Lower leg skin (tissue), 4 donors: Measurements from ENCODE around the gene PTGER1. TPM values are rescaled to one million over a fixed set of nuclear protein-coding genes. Genes with fewer than 3 reads are reported as not detected.

ENCODE experiments used
- DNase-seq, 2 donors: peaks; one replicate each; pipeline ENCODE4 v3.0.0-alpha.2; 2019; ENCODE audit warnings: low spot score in 2 of 2
- H3K4me3 ChIP-seq: fragments of 200-600 bp; sonication (generic); 2 replicates; pipeline ENCODE4 v1.5.1; 2017; ENCODE audit warnings: mild to moderate bottlenecking, low read depth; ENCODE audit not compliant: poor library complexity, severe bottlenecking
- CTCF ChIP-seq, 3 donors: fragments of 450-650 bp; IDR thresholded peaks; one replicate each; pipeline ENCODE4 v1.5.1; 2016; ENCODE audit warnings: antibody characterized with exemption in 3 of 3, mild to moderate bottlenecking in 3 of 3, moderate library complexity in 2 of 3
- POLR2A ChIP-seq, 2 donors: fragments of 450-650 bp; IDR thresholded peaks; one replicate each; pipeline ENCODE4 v1.6.1; 2016 to 2017; ENCODE audit warnings: antibody characterized with exemption in 2 of 2, mild to moderate bottlenecking in 1 of 2, moderate library complexity in 1 of 2
- WGBS, 2 donors: methylation state at CpG; one replicate each; pipeline ENCODE4 v1.1.5; 2018; 5-methylcytosine and 5-hydroxymethylcytosine counted together
- intact Hi-C: fragments of 100-400 bp; cut with DNase I; formaldehyde crosslinking; loops from one replicate; pipeline ENCODE4 v1.15.0; 2023; ENCODE audit warnings: low total_unique reads
- total RNA-seq, 4 donors: library from RNA; depleted of rRNA; stranded (reverse); fragments of >200 nt; gene quantifications; one replicate each; pipeline ENCODE4 v1.1.0, GENCODE V29; 2016

The PTGER1 gene
- total RNA-seq, 4 donors from 2014 or later, result 0.62 TPM; not detected in 3

- 82 to 83% methylated on average over 29 to 30 of the region's 30 CpGs for WGBS, 2 donors
- H3K4me3 ChIP-seq, result no peak overlapping the region
- TF ChIP-seq POLR2A (IDR thresholded peaks at IDR 0.05), result no peak
- no peak for TF ChIP-seq CTCF (IDR thresholded peaks at IDR 0.05)
- DNase-seq, result no peak
- intact Hi-C loops, result no loop called here
These were observed 24.8 kb downstream of the PTGER1 start for GRCh38 chr19:14450168-14450874.

GRCh38 chr19:14449321-14449720, 25.8 kb downstream of the PTGER1 start:
- TF ChIP-seq CTCF (IDR thresholded peaks at IDR 0.05) (no peak), POLR2A (IDR thresholded peaks at IDR 0.05) (no peak)

GRCh38 chr19:14446336-14447036, 28.7 kb downstream of the PTGER1 start:
- WGBS, 2 donors, result 96 to 98% methylated on average over 5 to 10 of the region's 10 CpGs
- DNase-seq, result no peak

More at GRCh38 chr19:14449321-14449720, 25.8 kb downstream of the PTGER1 start:
- H3K4me3 ChIP-seq, result no peak overlapping the region
- WGBS, 2 donors, result 84 to 89% methylated on average over 6 of the region's 6 CpGs
- no peak for DNase-seq
- intact Hi-C loops, result no loop called here

GRCh38 chr19:14443632-14444216, 31.4 kb downstream of the PTGER1 start:
- 89 to 95% methylated on average over 14 of the region's 14 CpGs for WGBS, 2 donors
- no peak for DNase-seq
- no peak for TF ChIP-seq CTCF (IDR thresholded peaks at IDR 0.05)
- no peak for TF ChIP-seq POLR2A (IDR thresholded peaks at IDR 0.05)
- H3K4me3 ChIP-seq, result no peak overlapping the region
- intact Hi-C loops, result no loop called here

More at GRCh38 chr19:14446336-14447036, 28.7 kb downstream of the PTGER1 start:
- intact Hi-C loops, result no loop called here
- TF ChIP-seq POLR2A (IDR thresholded peaks at IDR 0.05), result no peak
- TF ChIP-seq CTCF (IDR thresholded peaks at IDR 0.05), result no peak
- H3K4me3 ChIP-seq, result no peak overlapping the region

- intact Hi-C loops, result no loop called here
- 93 to 95% methylated on average over 14 to 16 of the region's 16 CpGs for WGBS, 2 donors
- TF ChIP-seq POLR2A (IDR thresholded peaks at IDR 0.05) (no peak), CTCF (IDR thresholded peaks at IDR 0.05) (no peak)
- H3K4me3 ChIP-seq, result no peak overlapping the region
- no peak for DNase-seq
These were observed 32.1 kb downstream of the PTGER1 start for GRCh38 chr19:14442891-14443631.
